Measurements from ENCODE around the gene GPR55. TPM values are rescaled to one million over a fixed set of nuclear protein-coding genes. Genes with fewer than 3 reads are reported as not detected.

The GPR55 gene
- total RNA-seq, 2 experiments from 2014 or later, result 4.4 to 5.6 TPM

DNA sequence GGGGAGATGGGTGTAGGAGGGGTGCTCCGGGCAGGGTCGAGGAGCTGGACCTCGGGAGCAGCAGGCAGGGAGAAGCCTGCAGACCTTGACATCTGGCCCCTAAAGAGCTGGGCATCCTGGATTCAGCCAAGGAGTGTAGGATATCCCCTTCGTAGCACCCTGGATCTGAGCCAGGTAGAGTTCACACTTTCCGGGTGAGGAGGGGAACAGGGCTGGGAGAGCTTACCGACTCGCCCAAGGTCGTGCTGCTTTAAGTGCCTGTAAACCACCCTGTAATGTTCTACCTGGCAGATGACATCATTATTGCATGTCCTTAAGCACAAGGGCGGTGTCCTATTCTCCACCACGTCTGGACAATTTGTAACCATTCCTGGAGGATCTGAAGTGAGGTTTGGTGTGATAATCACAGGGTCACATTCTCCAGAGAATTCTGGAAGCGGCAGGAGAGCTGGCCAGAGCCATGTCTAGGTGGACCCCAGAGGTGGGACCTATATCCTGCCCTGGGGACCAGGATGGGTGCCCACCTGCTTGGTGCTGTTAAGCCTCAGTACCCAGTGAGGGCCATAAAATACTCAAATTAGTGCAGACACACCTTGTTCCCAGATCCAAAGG lies 45.7 kb downstream of the GPR55 start:
- ChIA-PET POLR2A (no interaction called here), CTCF (interaction anchor here (0.7 to 2.1 kb wide), 3 partner anchors 14 to 29 kb away, joined by 3 to 5 read pairs (median 5); partner anchors contain the start of gene ITM2C)

DNA sequence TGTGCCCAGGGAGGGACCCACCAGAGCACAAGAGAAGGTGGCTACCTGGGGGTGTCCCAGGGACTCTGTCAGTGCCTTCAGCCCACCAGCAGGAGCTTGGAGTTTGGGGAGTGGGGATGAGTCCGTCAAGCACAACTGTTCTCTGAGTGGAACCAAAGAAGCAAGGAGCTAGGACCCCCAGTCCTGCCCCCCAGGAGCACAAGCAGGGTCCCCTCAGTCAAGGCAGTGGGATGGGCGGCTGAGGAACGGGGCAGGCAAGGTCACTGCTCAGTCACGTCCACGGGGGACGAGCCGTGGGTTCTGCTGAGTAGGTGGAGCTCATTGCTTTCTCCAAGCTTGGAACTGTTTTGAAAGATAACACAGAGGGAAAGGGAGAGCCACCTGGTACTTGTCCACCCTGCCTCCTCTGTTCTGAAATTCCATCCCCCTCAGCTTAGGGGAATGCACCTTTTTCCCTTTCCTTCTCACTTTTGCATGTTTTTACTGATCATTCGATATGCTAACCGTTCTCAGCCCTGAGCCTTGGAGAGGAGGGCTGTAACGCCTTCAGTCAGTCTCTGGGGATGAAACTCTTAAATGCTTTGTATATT lies 46.3 kb downstream of the GPR55 start:
- POLR2A ChIA-PET, result no interaction called here
- CTCF ChIA-PET, result interaction anchor here (0.7 to 2.1 kb wide), 4 partner anchors 13 to 31 kb away, joined by 3 to 5 read pairs (median 5); partner anchors contain the start of gene ITM2C

GRCh38 chr2:230877759-230878598 lies 47.1 kb downstream of the GPR55 start:
- ChIA-PET CTCF (interaction anchor here (0.7 to 2.1 kb wide), 9 partner anchors 12 to 108 kb away, joined by 3 to 5 read pairs (median 3); partner anchors contain the start of gene ITM2C), POLR2A (interaction anchor here (1.8 kb wide), 1 partner anchor 13 kb away, joined by 5 read pairs; the partner anchor contains the start of gene ITM2C)

DNA sequence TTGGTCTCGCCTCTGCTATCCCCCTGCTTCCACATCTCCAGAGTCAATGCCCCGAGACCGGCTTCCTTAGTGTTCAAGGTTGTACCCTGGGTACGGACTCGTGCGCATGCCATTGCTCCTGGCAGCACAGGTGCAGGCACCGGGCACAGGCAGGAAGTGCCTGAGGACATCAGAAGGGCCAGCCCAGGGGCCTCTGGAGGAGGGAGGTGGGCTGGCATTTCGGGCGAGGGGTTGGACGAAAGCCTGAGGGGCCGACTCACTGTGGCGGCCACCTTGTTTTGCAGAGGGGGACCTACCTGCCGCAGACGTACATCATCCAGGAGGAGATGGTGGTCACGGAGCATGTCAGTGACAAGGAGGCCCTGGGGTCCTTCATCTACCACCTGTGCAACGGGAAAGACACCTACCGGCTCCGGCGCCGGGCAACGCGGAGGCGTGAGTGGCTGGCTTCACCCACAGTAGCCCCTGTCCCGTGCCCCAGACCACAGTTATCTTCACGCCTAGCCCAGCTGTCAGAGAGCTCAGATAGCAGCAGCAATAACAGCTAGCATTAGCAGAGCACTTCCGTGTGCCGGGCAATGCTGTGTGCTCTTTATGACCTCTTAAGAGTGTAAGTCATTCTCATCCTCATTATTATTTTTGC lies 47.8 kb downstream of the GPR55 start:
- ChIA-PET CTCF (interaction anchor here (0.7 to 2.1 kb wide), 8 partner anchors 13 to 109 kb away, joined by 3 to 5 read pairs (median 4); partner anchors contain the start of gene ITM2C), POLR2A (interaction anchor here (1.8 kb wide), 1 partner anchor 13 kb away, joined by 5 read pairs; the partner anchor contains the start of gene ITM2C)

- ChIA-PET POLR2A (interaction anchor here (0.6 kb wide), 1 partner anchor 76 kb away, joined by 7 read pairs; no protein-coding TSS in a partner anchor), CTCF (interaction anchor here (1.0 to 3.0 kb wide), 3 partner anchors 9 to 51 kb away, joined by 3 to 7 read pairs (median 6); no protein-coding TSS in a partner anchor)
Measured at GRCh38 chr2:230875347-230876315, 49.4 kb downstream of the GPR55 start.

- CTCF ChIA-PET, result interaction anchor here (1.0 to 3.0 kb wide), 2 partner anchors 27 to 51 kb away, joined by 3 to 7 read pairs; no protein-coding TSS in a partner anchor
- POLR2A ChIA-PET, result no interaction called here
Measured at GRCh38 chr2:230874876-230875275, 50.2 kb downstream of the GPR55 start.

- CTCF ChIA-PET, result interaction anchor here (3.0 kb wide), 1 partner anchor 27 kb away, joined by 7 read pairs; no protein-coding TSS in a partner anchor
- POLR2A ChIA-PET, result no interaction called here
Measured at GRCh38 chr2:230874456-230874855, 50.6 kb downstream of the GPR55 start.

GRCh38 chr2:230873661-230874401 lies 51.2 kb downstream of the GPR55 start:
- CTCF ChIA-PET, result interaction anchor here (0.6 to 3.0 kb wide), 4 partner anchors 9 to 183 kb away, joined by 3 to 8 read pairs (median 6); no protein-coding TSS in a partner anchor
- POLR2A ChIA-PET, result no interaction called here

DNA sequence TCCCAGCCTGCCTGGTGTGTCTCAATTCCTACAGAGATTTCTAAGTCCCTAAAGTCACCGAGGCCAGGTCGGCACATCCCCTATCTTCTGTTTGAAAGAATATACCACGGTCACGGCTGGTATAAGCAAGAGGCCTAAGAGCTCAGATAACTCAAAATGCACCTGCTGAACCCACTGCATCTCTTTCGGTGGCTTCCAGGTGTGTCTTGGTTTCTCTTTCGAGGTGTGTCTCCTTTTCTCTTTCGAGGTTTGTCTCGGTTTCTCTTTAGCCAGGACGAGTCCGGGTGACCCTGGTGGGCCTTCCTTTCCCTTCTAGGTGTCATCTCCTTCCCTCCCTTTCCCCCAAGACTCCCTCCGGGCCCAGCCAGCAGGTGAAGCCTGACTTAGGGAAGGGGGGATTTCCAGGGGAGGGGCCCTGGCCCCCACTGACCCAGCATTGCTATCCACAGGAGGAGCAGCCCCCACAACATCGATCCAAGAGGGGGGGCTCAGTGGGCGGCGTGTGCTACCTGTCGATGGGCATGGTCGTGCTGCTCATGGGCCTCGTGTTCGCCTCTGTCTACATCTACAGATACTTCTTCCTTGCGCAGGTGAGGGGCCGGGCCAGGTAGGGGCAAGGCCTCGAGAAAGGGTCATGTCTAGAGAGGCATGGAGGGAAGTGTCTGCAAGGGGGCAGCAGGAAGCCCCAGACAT lies 51.9 kb downstream of the GPR55 start:
- ChIA-PET POLR2A (interaction anchor here (0.6 kb wide), 1 partner anchor 57 kb away, joined by 4 read pairs; no protein-coding TSS in a partner anchor), CTCF (interaction anchor here (0.6 to 2.3 kb wide), 3 partner anchors 9 to 184 kb away, joined by 3 to 8 read pairs (median 4); no protein-coding TSS in a partner anchor)

GRCh38 chr2:230872151-230872967 lies 52.7 kb downstream of the GPR55 start:
- CTCF ChIA-PET, result interaction anchor here (1.5 to 2.3 kb wide), 2 partner anchors 19 to 185 kb away, joined by 3 to 8 read pairs; no protein-coding TSS in a partner anchor
- POLR2A ChIA-PET, result no interaction called here

DNA sequence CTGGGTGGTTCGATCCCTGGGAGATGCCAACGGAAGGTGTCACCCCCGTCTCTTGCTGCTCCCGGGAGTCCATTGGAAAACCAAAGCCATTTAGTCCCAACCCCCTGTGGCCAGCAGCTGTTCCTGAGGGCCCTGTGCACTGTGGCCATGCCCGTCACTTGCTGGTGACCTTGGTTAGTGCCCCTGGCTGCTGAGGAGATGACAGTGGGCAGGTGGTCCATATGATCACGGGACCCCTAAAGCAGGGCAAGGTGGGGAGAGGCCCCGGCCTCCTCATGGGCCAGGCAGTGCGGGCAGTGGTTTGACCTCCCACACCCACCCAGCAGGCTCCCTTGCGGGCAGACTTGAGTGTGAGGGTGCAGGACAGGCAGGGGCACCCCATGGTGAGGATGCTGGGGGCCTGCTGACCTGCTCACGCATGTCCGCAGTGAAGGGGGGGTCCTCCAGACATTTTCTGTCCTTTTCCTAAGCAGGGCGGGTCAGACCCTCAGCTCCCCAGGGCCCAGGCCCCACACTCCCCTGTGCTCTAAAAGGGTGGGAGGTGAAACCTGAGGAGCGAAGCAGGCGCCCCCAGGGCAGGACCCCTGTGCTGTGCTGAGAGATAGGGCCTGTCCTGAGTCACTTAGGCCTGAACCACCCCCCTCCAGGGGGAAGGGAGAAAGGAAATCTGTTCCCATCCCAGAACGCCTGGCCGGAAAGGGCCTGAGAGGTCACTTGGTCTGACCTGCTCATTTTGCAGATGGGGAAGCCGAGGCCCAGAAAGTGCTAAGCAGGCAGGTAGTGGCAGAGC lies 53.5 kb downstream of the GPR55 start:
- POLR2A ChIA-PET, result no interaction called here

GRCh38 chr2:230870544-230871360 lies 54.3 kb downstream of the GPR55 start:
- ChIA-PET CTCF (interaction anchor here (0.9 to 1.2 kb wide), 3 partner anchors 11 to 182 kb away, joined by 3 read pairs; no protein-coding TSS in a partner anchor), POLR2A (no interaction called here)

More for the DNA sequence above, 53.5 kb downstream of the GPR55 start:
- CTCF ChIA-PET, result interaction anchor here (1.0 to 2.3 kb wide), 2 partner anchors 19 to 181 kb away, joined by 3 to 8 read pairs; no protein-coding TSS in a partner anchor

DNA sequence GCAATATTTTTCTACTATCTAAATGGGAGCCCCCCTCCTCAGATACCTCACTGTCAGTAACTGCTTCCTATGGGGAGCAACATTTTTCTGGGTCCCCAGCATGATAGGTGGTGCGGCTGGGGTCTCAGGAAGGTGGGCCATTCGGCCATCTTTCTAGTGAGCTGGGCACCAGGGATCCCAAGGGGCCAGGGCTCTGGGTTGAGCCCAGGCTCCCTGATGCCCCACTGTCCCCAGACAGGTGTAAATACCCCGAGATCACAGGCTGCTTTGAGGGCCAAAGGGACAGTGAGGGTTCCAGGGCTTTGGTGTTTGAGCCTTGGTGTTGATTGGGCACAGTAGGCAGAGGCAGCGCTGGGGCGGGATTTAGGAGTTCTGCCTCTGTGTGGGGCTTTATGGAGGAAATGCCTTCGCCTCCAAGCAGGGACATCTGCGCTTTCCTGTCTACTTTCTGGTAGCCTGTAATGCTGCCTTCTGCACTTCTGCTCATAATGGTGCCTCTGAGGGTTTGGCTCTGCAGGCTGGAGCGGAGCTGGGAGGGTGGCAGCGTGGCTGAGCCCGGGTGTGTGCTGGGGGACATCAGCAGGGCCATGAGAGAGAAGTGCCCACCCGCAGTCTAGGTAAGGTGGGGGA lies 55.0 kb downstream of the GPR55 start:
- ChIA-PET CTCF (interaction anchor here (0.9 to 1.2 kb wide), 2 partner anchors 12 to 23 kb away, joined by 3 read pairs; no protein-coding TSS in a partner anchor), POLR2A (no interaction called here)
